ENCODE results near the gene VAPA.

VAPA gene

GRCh38 chr18:9973470-9973869 lies 59.7 kb downstream of the VAPA start:
- DNase-seq (ENCODE audit: insufficient read length, low spot score): no peak
- no peak for FAIRE-seq
- no peak for TF ChIP-seq POLR2A (IDR thresholded peaks at IDR 0.05; ENCODE audit: low read depth, low read length)

- no peak for TF ChIP-seq POLR2A (IDR thresholded peaks at IDR 0.05; ENCODE audit: low read depth, low read length)
- no peak for DNase-seq (ENCODE audit: insufficient read length, low spot score)
- FAIRE-seq: no peak
These were observed 60.6 kb downstream of the VAPA start for GRCh38 chr18:9974279-9974915.

DNA sequence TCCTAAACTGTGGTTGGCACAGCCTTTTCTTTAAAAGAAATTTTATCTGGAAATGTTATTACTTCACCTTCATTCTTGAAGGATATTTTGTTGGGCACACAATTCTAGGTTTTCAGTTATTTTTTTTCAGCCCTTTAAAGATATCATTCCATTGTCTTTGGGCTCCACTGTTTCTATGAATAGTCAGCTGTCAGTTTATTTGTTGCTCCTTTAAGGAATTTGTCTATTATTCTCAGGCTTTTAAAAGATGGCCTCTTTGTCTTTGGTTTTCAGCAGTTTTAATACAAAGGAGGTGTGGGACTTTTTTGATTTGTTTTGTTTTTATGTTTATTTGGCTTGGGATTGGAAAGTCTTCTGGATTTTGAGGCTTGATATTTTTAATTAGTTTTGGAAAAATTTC lies 61.8 kb downstream of the VAPA start:
- FAIRE-seq: no peak
- no peak for DNase-seq (ENCODE audit: insufficient read length, low spot score)
- no peak for TF ChIP-seq POLR2A (IDR thresholded peaks at IDR 0.05; ENCODE audit: low read depth, low read length)

DNA sequence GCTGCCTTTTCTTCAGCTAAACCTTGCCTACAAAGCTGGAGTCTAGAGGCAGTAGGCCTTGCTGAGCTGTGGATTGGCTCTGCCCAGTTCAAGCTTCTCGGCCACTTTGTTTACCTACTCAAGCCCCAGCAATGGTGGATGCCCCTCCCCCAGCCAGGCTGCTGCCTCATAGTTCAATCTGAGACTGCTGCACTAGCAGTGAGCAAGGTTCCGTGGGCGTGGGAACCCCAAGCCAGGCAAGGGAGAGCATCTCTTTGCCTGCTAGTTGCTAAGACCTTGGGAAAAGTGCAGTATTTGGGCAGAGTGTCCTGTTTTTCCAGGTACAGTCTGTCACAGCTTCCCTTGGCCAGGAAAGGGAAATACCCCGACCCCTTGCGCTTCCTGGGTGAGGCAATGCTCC lies 68.9 kb downstream of the VAPA start:
- DNase-seq (ENCODE audit: insufficient read length, low spot score) (no peak), FAIRE-seq (no peak)
- no peak for TF ChIP-seq POLR2A (IDR thresholded peaks at IDR 0.05; ENCODE audit: low read depth, low read length)

DNA sequence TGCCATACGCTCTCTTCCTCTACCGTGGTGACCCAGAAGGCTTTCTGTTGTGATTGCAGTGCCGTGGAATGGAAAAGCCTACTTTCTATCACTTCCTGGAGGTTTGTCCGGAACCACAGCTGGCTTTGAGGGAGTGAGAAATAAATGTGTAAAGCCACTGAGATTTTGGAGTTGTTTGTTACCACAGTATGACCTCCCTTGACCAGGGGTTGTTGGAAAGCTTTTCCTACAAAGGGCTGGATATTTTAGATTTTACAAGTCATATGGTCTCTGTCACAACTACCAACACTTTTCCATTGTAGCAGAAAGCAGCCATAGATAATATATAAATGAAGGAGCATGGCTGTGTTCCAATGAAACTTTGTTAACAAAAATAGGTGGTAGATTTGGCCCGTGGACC lies 70.3 kb downstream of the VAPA start:
- FAIRE-seq (no peak), DNase-seq (ENCODE audit: insufficient read length, low spot score) (no peak)
- TF ChIP-seq POLR2A (IDR thresholded peaks at IDR 0.05; ENCODE audit: low read depth, low read length): no peak

- no peak for FAIRE-seq
- no peak for TF ChIP-seq POLR2A (IDR thresholded peaks at IDR 0.05; ENCODE audit: low read depth, low read length)
- DNase-seq (ENCODE audit: insufficient read length, low spot score): no peak
These were observed 71.8 kb downstream of the VAPA start for GRCh38 chr18:9985641-9986040.

GRCh38 chr18:9986156-9986930 lies 72.5 kb downstream of the VAPA start:
- TF ChIP-seq POLR2A (IDR thresholded peaks at IDR 0.05; ENCODE audit: low read depth, low read length): no peak
- FAIRE-seq (no peak), DNase-seq (ENCODE audit: insufficient read length, low spot score) (no peak)

DNA sequence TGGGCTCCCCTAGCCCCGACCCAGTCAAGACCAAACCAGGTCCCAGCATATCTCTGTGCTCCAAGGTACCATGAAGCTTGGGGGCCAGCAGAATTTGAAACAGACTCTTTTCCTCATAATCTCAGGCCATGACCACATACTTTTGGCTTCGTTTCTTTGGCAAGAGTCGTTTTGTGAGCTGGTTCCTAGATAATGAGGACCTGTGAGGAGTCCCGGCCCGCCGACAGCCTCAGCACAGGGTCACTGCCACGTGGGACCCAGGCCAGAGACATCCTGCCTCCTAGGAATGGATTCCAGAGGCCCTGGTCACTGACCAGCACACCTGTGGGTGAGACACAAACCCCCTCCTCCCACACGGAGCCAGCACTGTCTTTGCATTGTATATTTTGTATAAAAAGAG lies 73.5 kb downstream of the VAPA start:
- FAIRE-seq: no peak
- no peak for TF ChIP-seq POLR2A (IDR thresholded peaks at IDR 0.05; ENCODE audit: low read depth, low read length)
- DNase-seq (ENCODE audit: insufficient read length, low spot score): no peak

DNA sequence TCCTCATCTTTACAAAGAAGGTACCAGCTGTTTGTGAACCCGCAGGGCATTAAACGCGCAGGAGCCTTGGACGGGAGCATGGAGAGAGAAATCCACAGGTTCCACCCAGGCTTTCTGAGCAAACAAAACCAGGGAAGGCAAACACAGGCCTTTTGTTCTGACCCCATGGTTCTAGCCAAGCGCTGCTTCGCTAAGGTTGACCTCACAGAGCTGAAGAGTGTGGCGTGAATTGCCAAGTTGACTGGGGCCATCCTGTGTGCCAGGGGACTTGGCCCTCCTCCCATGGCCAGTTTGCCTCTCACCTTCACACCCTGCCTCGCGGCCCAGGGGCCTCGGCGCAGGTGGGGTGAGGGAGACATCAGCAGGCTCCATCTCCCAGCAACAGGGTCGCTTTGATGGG lies 74.1 kb downstream of the VAPA start:
- no peak for FAIRE-seq
- TF ChIP-seq POLR2A (IDR thresholded peaks at IDR 0.05; ENCODE audit: low read depth, low read length): no peak
- no peak for DNase-seq (ENCODE audit: insufficient read length, low spot score)

DNA sequence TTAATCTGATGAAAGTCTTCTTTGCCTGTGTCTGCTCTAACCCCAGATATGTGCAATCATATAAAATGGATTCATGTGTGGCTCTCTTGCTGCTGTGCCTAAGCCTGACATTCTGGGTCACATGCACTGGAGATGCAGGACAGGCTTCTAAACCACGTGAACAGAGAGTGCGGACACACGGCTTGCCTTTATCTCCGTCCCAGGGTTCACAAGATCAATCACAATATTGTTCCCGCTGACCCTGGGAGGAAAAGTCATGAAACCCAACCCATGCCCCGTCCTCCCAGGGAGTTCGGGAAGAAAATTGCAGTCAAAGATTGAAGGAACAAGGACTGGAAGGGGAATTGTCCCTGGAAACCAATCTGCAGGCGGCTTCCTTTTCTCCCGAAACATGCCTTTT lies 74.8 kb downstream of the VAPA start:
- DNase-seq (ENCODE audit: insufficient read length, low spot score) (no peak), FAIRE-seq (no peak)
- no peak for TF ChIP-seq POLR2A (IDR thresholded peaks at IDR 0.05; ENCODE audit: low read depth, low read length)

DNA sequence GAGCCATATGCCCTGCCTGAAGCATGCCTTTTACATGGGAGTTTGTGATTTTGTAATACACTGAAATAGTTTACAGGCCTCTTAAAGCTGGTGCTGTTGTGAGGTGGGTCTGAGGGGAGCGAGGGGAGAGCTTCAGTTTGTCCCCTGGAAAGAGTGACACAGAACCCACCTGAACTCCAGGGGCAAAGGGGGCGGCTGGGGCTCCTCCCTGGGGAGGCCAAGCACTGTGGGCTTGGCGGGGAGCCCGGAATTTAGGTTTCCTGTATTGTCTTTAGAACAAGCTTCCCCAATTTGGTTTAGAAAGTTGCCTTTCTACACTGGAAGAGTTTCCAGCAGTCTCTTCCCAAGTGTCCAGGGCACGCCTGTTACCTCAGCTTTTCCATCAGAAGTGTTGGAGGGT lies 75.7 kb downstream of the VAPA start:
- DNase-seq (ENCODE audit: insufficient read length, low spot score): no peak
- no peak for FAIRE-seq
- no peak for TF ChIP-seq POLR2A (IDR thresholded peaks at IDR 0.05; ENCODE audit: low read depth, low read length)

GRCh38 chr18:9991011-9992000 lies 77.5 kb downstream of the VAPA start:
- TF ChIP-seq POLR2A (IDR thresholded peaks at IDR 0.05; ENCODE audit: low read depth, low read length): no peak
- no peak for DNase-seq (ENCODE audit: insufficient read length, low spot score)
- no peak for FAIRE-seq

DNA sequence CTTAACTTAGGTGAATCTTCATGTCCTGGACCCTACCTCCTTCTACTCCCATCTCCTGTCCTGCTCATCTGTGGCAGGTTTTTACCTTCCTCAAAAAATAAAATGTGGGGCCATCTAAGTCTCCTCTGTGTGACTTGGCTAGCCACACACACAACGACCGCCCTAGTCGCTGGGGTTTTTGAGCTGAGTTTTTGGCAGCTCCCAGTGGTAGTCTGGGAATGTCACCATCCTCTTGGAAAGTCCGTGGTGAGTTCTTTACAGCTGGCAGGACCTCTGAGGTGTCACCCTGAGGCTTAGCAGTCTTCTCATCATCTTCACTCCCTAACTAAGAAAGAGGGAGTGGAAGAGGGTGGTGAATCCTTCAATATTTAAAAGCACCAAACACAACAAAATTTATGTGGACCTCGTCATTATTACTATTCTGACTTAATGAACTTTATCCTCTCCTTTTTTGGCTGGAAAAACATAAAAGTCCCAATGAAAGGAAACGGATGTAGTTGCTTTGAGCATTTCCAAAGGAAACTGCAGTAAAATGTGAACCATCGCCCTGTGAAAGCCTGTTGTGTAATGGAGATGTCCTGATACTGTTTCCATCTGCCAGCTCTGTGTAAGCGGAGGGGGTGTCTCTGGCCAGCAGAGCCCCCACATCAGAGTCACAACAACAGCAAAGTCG lies 78.6 kb downstream of the VAPA start:
- TF ChIP-seq POLR2A (IDR thresholded peaks at IDR 0.05; ENCODE audit: low read depth, low read length): no peak
- no peak for DNase-seq (ENCODE audit: insufficient read length, low spot score)
- no peak for FAIRE-seq
